Keratinocyte (primary cell): Measurements from ENCODE around the gene PLXNA3.

Source experiments
- CTCF ChIP-seq, 3 experiments: IDR thresholded peaks in 1 of 3; conservative IDR thresholded peaks in 1 of 3; optimal IDR thresholded peaks in 1 of 3; 2 replicates in 2 of 3; 3 replicates in 1 of 3; pipeline versions ENCODE3 to v1.5.1; 2011; ENCODE audit warnings: low read length in 3 of 3, mild to moderate bottlenecking in 3 of 3, moderate library complexity in 2 of 3, control low read depth in 1 of 3, inconsistent platforms in 1 of 3; ENCODE audit not compliant: insufficient read depth in 2 of 3; ENCODE audit errors: extremely low read depth in 1 of 3
- EZH2 ChIP-seq: IDR thresholded peaks from one replicate; pipeline ENCODE4 v1.6.1; 2012; ENCODE audit warnings: inconsistent platforms, mild to moderate bottlenecking, low read length, moderate library complexity

DNA sequence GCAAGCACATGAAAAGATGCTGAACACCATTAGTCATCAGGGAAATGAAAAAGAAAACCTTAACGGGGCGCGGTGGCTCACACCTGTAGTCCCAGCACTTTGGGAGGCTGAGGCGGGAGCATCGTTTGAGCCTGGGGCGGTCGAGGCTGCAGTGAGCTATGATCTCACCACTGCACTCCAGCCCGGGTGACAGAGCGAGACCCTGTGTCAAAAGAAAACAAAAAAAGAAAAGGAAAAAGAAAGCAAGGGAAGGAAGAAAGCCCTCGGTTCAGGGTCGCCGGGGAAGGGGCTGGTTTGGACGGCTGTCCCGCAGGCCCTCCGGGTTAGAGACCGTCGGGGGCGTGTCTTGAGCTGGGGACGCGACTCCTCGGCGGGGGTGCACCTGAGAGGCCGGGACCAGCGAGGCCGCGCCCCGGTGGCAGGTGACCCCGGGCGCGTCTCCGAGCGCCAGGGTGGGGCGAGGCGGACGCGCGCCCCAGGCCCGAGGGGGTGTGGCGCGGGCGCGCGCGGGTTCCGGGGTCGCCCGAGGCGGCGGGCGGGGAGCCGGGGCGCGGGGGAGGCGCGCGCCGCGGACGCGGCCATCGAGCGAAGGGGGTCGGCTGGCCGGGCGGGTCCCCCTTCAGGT is 478 bp upstream of the PLXNA3 start:
- no peak for TF ChIP-seq CTCF (optimal IDR thresholded peaks at IDR 0.05 in 1 of 3, IDR thresholded peaks at IDR 0.05 in 1 of 3, conservative IDR thresholded peaks at IDR 0.05 in 1 of 3; ENCODE audit: extremely low read depth in 1 of 3, insufficient read depth in 2 of 3, low read length in 3 of 3)
- TF ChIP-seq EZH2, result no peak
